BE2C (cell line): Measurements from ENCODE around the gene RALGAPA2.
A peak's percentile ranks its signal among the peaks of the same experiment; 100 is the strongest.

Experiments
- DNase-seq: peaks from one replicate; pipeline ENCODE4 v3.0.0-alpha.2; 2020
- H3K27me3 ChIP-seq: fragments of 250-450 bp; sonication (Bioruptor Pico); 2 replicates; pipeline ENCODE4 v1.5.1; 2020; ENCODE audit warnings: mild to moderate bottlenecking
- H3K36me3 ChIP-seq: fragments of 250-450 bp; sonication (Bioruptor Pico); 2 replicates; pipeline ENCODE4 v1.5.1; 2020; ENCODE audit warnings: mild to moderate bottlenecking
- H3K4me1 ChIP-seq: fragments of 250-450 bp; sonication (Bioruptor Pico); 2 replicates; pipeline ENCODE4 v1.5.1; 2020
- H3K4me3 ChIP-seq: 2 replicates; pipeline ENCODE4 v1.5.1; 2011; ENCODE audit warnings: low read depth, low read length
- H3K9me3 ChIP-seq: fragments of 250-450 bp; sonication (Bioruptor Pico); 2 replicates; pipeline ENCODE4 v1.5.1; 2020
- TF ChIP-seq, protein P1 (sequence below): IDR thresholded peaks from 2 replicates; pipeline ENCODE4 v1.5.1; 2012; ENCODE audit warnings: mild to moderate bottlenecking, low read depth, low read length

RALGAPA2 gene

DNA sequence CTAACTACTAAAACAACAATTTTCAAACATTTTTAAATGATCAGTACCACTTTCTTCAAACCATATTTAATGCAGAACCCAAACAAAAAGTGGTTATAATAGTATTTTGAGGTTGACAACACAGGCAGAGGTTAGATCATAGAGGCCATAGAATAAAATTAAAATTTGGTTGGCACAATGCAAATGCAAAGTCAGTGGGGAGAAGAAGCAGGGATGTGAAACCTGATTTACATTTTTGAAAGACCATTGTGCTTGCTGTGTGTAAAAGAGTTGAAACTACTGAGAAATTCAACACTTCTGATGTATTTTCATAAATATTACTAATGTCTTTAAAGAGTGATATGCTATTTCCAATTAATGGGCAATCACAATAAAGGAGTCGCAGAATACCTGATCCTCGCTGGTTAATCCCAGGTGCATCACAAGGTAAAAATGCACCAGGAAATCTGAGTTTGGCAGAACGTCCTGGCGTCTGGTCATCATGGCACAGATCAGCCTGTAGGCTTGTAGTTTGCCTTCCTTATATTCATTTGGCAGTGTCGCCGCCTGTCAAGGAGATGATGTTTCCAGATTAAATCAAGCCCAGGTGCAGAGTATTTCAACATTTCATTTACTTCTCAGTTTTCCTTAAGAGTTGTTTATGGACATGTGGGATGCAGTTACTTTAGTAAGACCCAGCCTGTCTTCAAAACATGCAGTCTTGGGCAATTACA is 141.2 kb downstream of the RALGAPA2 start:
- no peak for DNase-seq
- H3K36me3 ChIP-seq, result no peaks in the 10 kb centered on the region
- H3K4me1 ChIP-seq, result peaks cover 8% of the 10 kb centered on the region
- H3K9me3 ChIP-seq, result no peaks in the 10 kb centered on the region
- H3K4me3 ChIP-seq, result no peak overlapping the region
- TF ChIP-seq, protein P1, sequence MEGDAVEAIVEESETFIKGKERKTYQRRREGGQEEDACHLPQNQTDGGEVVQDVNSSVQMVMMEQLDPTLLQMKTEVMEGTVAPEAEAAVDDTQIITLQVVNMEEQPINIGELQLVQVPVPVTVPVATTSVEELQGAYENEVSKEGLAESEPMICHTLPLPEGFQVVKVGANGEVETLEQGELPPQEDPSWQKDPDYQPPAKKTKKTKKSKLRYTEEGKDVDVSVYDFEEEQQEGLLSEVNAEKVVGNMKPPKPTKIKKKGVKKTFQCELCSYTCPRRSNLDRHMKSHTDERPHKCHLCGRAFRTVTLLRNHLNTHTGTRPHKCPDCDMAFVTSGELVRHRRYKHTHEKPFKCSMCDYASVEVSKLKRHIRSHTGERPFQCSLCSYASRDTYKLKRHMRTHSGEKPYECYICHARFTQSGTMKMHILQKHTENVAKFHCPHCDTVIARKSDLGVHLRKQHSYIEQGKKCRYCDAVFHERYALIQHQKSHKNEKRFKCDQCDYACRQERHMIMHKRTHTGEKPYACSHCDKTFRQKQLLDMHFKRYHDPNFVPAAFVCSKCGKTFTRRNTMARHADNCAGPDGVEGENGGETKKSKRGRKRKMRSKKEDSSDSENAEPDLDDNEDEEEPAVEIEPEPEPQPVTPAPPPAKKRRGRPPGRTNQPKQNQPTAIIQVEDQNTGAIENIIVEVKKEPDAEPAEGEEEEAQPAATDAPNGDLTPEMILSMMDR, result no peak
- H3K27me3 ChIP-seq, result no peaks in the 10 kb centered on the region

DNA sequence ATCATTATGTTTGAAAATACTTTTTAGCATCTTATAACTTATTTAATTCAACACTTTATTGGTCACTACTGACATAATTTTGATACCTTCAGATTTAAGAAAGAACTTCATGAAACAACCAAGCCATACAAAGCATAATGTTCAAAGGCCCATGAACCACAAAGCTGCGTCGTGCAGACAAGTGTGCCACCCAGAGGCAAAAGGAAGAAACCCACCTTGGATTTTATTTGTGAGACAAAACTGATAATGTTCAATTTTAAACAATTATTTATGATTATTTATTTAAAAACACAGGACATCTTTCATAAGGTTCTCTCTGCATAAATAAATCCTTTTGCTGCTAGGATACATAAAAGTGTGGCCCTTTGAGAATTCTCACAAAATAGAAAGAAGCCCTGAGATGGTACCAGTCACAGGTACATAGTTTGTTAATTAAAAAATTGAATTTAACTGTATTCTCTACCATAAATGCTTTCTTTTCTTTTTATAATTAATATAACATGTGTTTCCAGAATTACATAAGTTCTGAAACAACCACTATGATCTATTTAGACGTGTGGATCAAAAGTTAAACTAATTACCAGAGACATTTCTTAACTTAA is 143.7 kb downstream of the RALGAPA2 start:
- TF ChIP-seq, protein P1, result peak; percentile 88
- peak; percentile 43 for DNase-seq
- no peaks in the 10 kb centered on the region for H3K27me3 ChIP-seq

DNA sequence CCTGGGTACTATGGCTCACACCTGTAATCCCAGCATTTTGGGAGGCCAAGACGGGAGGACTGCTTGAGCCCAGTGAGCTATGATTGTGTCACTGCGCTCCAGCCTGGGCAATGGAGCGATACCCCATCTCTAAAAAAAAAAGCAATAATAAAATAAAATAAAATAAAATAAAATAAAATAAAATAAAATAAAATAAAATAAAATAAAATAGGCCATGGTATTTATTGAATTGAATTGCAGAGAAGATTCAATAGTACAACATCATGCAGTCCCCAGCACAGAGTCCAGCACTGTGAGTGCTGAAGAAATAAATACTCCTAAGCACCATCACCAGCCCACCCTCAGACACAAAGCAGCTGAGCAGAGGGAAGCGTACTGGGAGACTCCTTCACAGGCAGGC is 144.7 kb downstream of the RALGAPA2 start:
- TF ChIP-seq, protein P1, result no peak
- Histone ChIP-seq H3K9me3 (no peaks in the 10 kb centered on the region), H3K4me1 (peaks cover 18% of the 10 kb centered on the region), H3K27me3 (no peaks in the 10 kb centered on the region), H3K36me3 (no peaks in the 10 kb centered on the region), H3K4me3 (no peak overlapping the region)
- no peak for DNase-seq

More for the DNA sequence above, 143.7 kb downstream of the RALGAPA2 start:
- no peaks in the 10 kb centered on the region for H3K36me3 ChIP-seq
- no peaks in the 10 kb centered on the region for H3K9me3 ChIP-seq
- H3K4me3 ChIP-seq, result no peak overlapping the region
- H3K4me1 ChIP-seq, result peaks cover 13% of the 10 kb centered on the region

DNA sequence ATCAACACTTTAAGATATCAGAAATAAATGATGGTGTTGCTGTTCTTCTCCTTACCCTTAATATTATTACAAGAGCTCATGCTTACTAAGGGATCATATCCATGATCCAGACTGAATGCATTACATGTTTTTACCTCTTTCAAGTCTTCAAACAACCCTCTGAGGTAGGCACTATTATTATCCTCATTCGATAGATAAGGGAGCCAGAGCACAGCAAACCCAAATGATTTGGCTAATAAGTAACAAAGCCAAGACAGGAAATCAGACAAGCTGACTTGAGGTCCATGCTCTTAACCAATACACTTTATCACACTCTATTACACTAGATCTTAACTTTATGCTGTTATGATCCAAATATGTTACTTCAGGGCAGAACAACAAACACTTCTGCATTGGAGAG is 145.9 kb downstream of the RALGAPA2 start:
- no peak for DNase-seq
- H3K9me3 ChIP-seq, result no peaks in the 10 kb centered on the region
- no peaks in the 10 kb centered on the region for H3K36me3 ChIP-seq
- no peaks in the 10 kb centered on the region for H3K27me3 ChIP-seq
- H3K4me3 ChIP-seq, result no peak overlapping the region
- TF ChIP-seq, protein P1, result no peak
- H3K4me1 ChIP-seq, result peaks cover 18% of the 10 kb centered on the region

DNA sequence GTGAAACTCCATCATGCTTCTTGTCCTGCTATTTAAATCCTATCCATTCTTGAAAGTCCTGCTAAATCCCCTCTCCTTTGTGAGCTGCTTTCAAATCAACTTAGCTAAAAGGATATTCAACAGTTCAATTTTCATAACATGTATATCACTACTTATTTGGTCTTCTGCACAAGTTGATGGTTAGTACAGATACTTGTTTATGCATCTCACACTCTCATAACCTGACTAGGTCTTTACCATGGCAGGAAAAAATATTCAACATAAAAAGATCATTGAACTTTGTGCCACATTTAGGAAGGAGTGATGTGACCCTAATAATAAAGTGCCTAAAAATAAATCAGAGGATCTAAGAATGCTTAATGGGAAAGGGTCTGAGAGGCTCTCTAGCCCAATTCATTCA is 148.2 kb downstream of the RALGAPA2 start:
- no peaks in the 10 kb centered on the region for H3K9me3 ChIP-seq
- H3K27me3 ChIP-seq, result no peaks in the 10 kb centered on the region
- TF ChIP-seq, protein P1, result no peak
- no peak overlapping the region for H3K4me3 ChIP-seq
- no peak for DNase-seq
- peaks cover 18% of the 10 kb centered on the region for H3K4me1 ChIP-seq
- no peaks in the 10 kb centered on the region for H3K36me3 ChIP-seq

DNA sequence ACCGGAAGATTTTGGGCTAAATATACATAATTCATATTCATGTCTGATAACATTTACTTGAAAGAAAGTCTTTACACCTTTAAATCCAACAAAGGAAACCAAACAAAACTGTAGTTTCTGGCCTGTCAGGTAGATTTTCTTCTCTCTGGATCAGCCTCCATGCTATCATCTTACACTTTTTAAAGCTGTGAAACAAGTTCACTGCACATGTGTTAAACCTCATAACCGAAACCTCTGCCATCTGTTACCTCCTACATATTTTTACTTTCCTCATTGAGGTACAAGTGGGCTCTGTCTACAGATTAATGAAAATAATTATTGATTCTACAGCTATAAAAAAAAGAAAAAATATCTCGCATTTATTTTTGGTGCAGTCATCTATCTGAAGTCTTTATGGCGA is 149.9 kb downstream of the RALGAPA2 start:
- TF ChIP-seq, protein P1, result no peak
- Histone ChIP-seq H3K9me3 (no peaks in the 10 kb centered on the region), H3K27me3 (no peaks in the 10 kb centered on the region), H3K4me1 (peaks cover 18% of the 10 kb centered on the region), H3K36me3 (no peaks in the 10 kb centered on the region), H3K4me3 (no peak overlapping the region)
- no peak for DNase-seq
